GM12878 (cell line): ENCODE data around the gene BMP8B. TPM values are rescaled to one million over a fixed set of nuclear protein-coding genes. Genes with fewer than 3 reads are reported as not detected.

Experiments
- ATAC-seq: fragments of 200-7000 bp; cut with Tn5 transposase; 3 replicates; pipeline ENCODE4 v1.9.1; 2020; ENCODE audit warnings: mild to moderate bottlenecking, moderate library complexity
- BruUV-seq: library from RNA; stranded (reverse); fragments of 400-500 nt; replicated peaks from 2 replicates; lab custom pipeline; 2021; lab: Mats Ljungman, UMichigan
- CTCF ChIA-PET: fragments of 300-600 bp; sonication (Branson Sonifier 250); formaldehyde crosslinking; extraction: SDS; loops from one replicate; lab custom pipeline; 2021; ENCODE audit warnings: inconsistent platforms; lab: Yijun Ruan, JAX
- POLR2A ChIA-PET: fragments of 350-600 bp; formaldehyde crosslinking; extraction: SDS; loops from one replicate; lab custom pipeline; 2021; ENCODE audit warnings: inconsistent platforms; lab: Charles Lee
- RAD21 ChIA-PET: fragments of 300-600 bp; sonication (Branson Sonifier 250); formaldehyde crosslinking; loops from one replicate; lab custom pipeline; 2023; ENCODE audit warnings: antibody characterized with exemption; ENCODE audit not compliant: unreplicated experiment; lab: Charles Lee
- SMC1A ChIA-PET: fragments of 300-600 bp; sonication (Branson Sonifier 250); formaldehyde crosslinking; loops from one replicate; lab custom pipeline; 2023; ENCODE audit not compliant: unreplicated experiment, uncharacterized antibody; lab: Charles Lee
- DNase-seq: peaks from one replicate; pipeline ENCODE4 v3.0.0-alpha.2; 2011; ENCODE audit warnings: low read depth, low spot score
- FAIRE-seq: peaks from 3 replicates; lab custom pipeline; 2011; peaks lifted over from hg19 to GRCh38; lab: Jason Lieb, UNC
- H2AFZ ChIP-seq: 2 replicates; pipeline ENCODE4 v1.6.0; 2011; ENCODE audit warnings: low read depth, low read length, control low read depth; ENCODE audit not compliant: control insufficient read depth
- H3K27ac ChIP-seq: 2 replicates; pipeline ENCODE4 v1.5.1; 2011; ENCODE audit warnings: control low read depth; ENCODE audit not compliant: control insufficient read depth, insufficient read depth
- H3K27me3 ChIP-seq, 2 experiments: replicated peaks in 1 of 2; 2 replicates each; pipeline versions ENCODE4 v1.6.0 to v1.6.1; 2011; ENCODE audit warnings: low read length in 1 of 2; ENCODE audit not compliant: control insufficient read depth in 2 of 2, insufficient read depth in 2 of 2
- H3K36me3 ChIP-seq, 2 experiments: 2 replicates each; pipeline ENCODE4 v1.5.1; 2011; ENCODE audit warnings: low read length in 1 of 2; ENCODE audit not compliant: control insufficient read depth in 2 of 2, insufficient read depth in 2 of 2
- H3K4me1 ChIP-seq: 2 replicates; pipeline ENCODE4 v1.6.1; 2011; ENCODE audit warnings: mild to moderate bottlenecking, low read length, moderate library complexity, mixed read lengths; ENCODE audit not compliant: control insufficient read depth, insufficient read depth
- H3K4me2 ChIP-seq: 2 replicates; pipeline ENCODE4 v1.6.0; 2011; ENCODE audit warnings: control low read depth; ENCODE audit not compliant: control insufficient read depth, insufficient read depth
- H3K4me3 ChIP-seq: fragments of 200-600 bp; sonication (generic); 2 replicates; pipeline ENCODE4 v1.5.1; 2016
- H3K79me2 ChIP-seq: 2 replicates; pipeline ENCODE4 v1.6.0; 2011; ENCODE audit warnings: low read length; ENCODE audit not compliant: control insufficient read depth, insufficient read depth
- H3K9ac ChIP-seq: 2 replicates; pipeline ENCODE4 v1.8.0; 2011; ENCODE audit warnings: low read length, control low read depth, mixed read lengths; ENCODE audit not compliant: control insufficient read depth, insufficient read depth
- H3K9me3 ChIP-seq: replicated peaks from 3 replicates; pipeline ENCODE4 v1.5.1; 2011; ENCODE audit warnings: mild to moderate bottlenecking, low read length; ENCODE audit not compliant: control insufficient read depth, insufficient read depth
- H4K20me1 ChIP-seq: 2 replicates; pipeline ENCODE4 v1.6.0; 2011; ENCODE audit not compliant: control insufficient read depth, insufficient read depth
- CBFB ChIP-seq: IDR thresholded peaks from 2 replicates; pipeline ENCODE4 v1.6.1; 2016; ENCODE audit warnings: antibody characterized with exemption, low read depth
- CREM ChIP-seq: IDR thresholded peaks from 2 replicates; pipeline ENCODE4 v1.6.1; 2014; ENCODE audit warnings: antibody characterized with exemption, low read depth
- ESRRA ChIP-seq: IDR thresholded peaks from 2 replicates; pipeline ENCODE4 v1.6.1; 2012; ENCODE audit warnings: mild to moderate bottlenecking, low read length, improper control_type of control experiment
- EZH2 ChIP-seq: IDR thresholded peaks from 2 replicates; pipeline ENCODE4 v1.6.1; 2012; ENCODE audit warnings: low read depth, mild to moderate bottlenecking, control low read depth, inconsistent platforms, low read length, borderline replicate concordance; ENCODE audit not compliant: control insufficient read depth
- RAD21 ChIP-seq: IDR thresholded peaks from 2 replicates; pipeline ENCODE4 v1.6.1; 2011; ENCODE audit warnings: mild to moderate bottlenecking, low read depth, low read length, moderate library complexity; ENCODE audit not compliant: insufficient read depth
- RCOR1 ChIP-seq: conservative IDR thresholded peaks from 2 replicates; pipeline ENCODE4 v1.6.1; 2012; ENCODE audit warnings: low read depth, low read length, improper control_type of control experiment
- STAT1 ChIP-seq: fragments of 450-650 bp; conservative IDR thresholded peaks from 2 replicates; pipeline ENCODE4 v1.6.1; 2014; ENCODE audit warnings: antibody characterized with exemption, mild to moderate bottlenecking
- TCF3 ChIP-seq: IDR thresholded peaks from 2 replicates; pipeline ENCODE4 v1.6.1; 2012; ENCODE audit warnings: low read depth, mild to moderate bottlenecking, low read length, borderline replicate concordance; ENCODE audit not compliant: insufficient read depth
- ZNF274 ChIP-seq: IDR thresholded peaks from one replicate; pipeline ENCODE4 v1.8.0; 2011; ENCODE audit not compliant: insufficient read length, insufficient read depth
- WGBS: methylation state at CpG from one replicate; pipeline ENCODE4 v1.1.6; 2016; ENCODE audit warnings: low lambda C conversion rate; ENCODE audit not compliant: insufficient replicate concordance, insufficient coverage; ENCODE audit errors: missing lambda C conversion rate; 5-methylcytosine and 5-hydroxymethylcytosine counted together
- in situ Hi-C: fragments of 300-500 bp; cut with MboI; formaldehyde crosslinking; loops from 9 replicates; pipeline ENCODE4 v1.14.3; 2018; ENCODE audit warnings: mixed read lengths
- intact Hi-C: fragments of 100-400 bp; cut with micrococcal nuclease; formaldehyde crosslinking; loops from one replicate; pipeline ENCODE4 v1.14.2; 2022; ENCODE audit not compliant: unreplicated experiment
- polyA plus RNA-seq, 11 experiments: library from polyadenylated mRNA; depleted of rRNA in 4 of 11; unstranded in 6 of 11; stranded (reverse) in 5 of 11; fragments of >200 nt; fragmentation: Nextera tagmentation in 4 of 11; fragmentation: Illumina TruSeq in 1 of 11; extraction: Ambion mirVana in 4 of 11; extraction: Trizol in 1 of 11; gene quantifications; 1 replicate in 1 of 11; 2 replicates in 10 of 11; pipeline versions ENCODE4 v1.2.1 to v1.2.3, GENCODE V29; 2011 to 2016; ENCODE audit warnings: inconsistent platforms in 2 of 11, missing spikeins in 2 of 11, low read depth in 1 of 11
- total RNA-seq, 4 experiments: library from RNA; depleted of rRNA in 3 of 4; stranded (reverse); fragments of >200 nt in 3 of 4; fragmentation: Illumina TruSeq in 1 of 4; extraction: Trizol in 1 of 4; gene quantifications; 2 replicates each; pipeline versions ENCODE4 v1.2.1 to v1.2.3, GENCODE V29; 2013 to 2021
- TF ChIP-seq, protein P1 (sequence below): fragments of 450-650 bp; formaldehyde crosslinking; IDR thresholded peaks from 2 replicates; pipeline ENCODE4 v1.4.0; 2022; ENCODE audit warnings: mild to moderate bottlenecking, moderate library complexity
- TF ChIP-seq, protein P2 (sequence below): IDR thresholded peaks from 2 replicates; pipeline ENCODE4 v1.6.1; 2012; ENCODE audit warnings: low read depth, low read length, improper control_type of control experiment

BMP8B gene
- total and polyA plus RNA-seq, 10 of the 15 experiments (the other 5 are each of a cell fraction or from before 2014, with no cell fraction given): 0.09 to 1.2 (median 0.52) TPM

DNA sequence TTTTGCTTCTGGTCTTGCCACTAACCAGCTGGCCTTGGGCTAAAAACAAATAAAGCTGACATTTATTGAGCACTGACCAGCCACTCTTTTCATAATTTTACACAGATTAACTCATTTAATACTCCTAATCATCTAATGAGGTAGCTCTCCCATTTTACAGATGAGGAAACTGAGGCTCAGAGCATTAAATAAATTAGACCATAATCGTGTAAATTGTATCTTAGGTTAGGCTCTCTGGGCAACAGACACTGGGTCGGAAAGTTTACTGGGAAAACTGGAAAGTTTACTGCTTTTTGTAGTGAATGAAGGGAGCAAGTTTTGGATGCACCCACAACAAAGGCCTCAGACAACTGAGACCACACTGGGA is 7.3 kb downstream of the BMP8B start (continued):
- TF ChIP-seq, protein P1, sequence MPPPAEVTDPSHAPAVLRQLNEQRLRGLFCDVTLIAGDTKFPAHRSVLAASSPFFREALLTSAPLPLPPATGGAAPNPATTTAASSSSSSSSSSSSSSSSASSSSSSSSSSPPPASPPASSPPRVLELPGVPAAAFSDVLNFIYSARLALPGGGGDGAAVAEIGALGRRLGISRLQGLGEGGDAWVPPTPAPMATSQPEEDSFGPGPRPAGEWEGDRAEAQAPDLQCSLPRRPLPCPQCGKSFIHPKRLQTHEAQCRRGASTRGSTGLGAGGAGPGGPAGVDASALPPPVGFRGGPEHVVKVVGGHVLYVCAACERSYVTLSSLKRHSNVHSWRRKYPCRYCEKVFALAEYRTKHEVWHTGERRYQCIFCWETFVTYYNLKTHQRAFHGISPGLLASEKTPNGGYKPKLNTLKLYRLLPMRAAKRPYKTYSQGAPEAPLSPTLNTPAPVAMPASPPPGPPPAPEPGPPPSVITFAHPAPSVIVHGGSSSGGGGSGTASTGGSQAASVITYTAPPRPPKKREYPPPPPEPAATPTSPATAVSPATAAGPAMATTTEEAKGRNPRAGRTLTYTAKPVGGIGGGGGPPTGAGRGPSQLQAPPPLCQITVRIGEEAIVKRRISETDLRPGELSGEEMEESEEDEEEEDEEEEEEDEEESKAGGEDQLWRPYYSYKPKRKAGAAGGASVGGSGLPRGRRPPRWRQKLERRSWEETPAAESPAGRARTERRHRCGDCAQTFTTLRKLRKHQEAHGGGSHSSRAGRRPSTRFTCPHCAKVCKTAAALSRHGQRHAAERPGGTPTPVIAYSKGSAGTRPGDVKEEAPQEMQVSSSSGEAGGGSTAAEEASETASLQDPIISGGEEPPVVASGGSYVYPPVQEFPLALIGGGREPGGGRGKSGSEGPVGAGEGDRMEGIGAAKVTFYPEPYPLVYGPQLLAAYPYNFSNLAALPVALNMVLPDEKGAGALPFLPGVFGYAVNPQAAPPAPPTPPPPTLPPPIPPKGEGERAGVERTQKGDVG (CRISPR knock-in tag): no peak
- TF ChIP-seq STAT1 (no peak), CREM (no peak), EZH2 (no peak), ZNF274 (no peak), RAD21 (no peak), CBFB (no peak)
- TF ChIP-seq, protein P2, sequence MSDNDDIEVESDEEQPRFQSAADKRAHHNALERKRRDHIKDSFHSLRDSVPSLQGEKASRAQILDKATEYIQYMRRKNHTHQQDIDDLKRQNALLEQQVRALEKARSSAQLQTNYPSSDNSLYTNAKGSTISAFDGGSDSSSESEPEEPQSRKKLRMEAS: no peak

DNA sequence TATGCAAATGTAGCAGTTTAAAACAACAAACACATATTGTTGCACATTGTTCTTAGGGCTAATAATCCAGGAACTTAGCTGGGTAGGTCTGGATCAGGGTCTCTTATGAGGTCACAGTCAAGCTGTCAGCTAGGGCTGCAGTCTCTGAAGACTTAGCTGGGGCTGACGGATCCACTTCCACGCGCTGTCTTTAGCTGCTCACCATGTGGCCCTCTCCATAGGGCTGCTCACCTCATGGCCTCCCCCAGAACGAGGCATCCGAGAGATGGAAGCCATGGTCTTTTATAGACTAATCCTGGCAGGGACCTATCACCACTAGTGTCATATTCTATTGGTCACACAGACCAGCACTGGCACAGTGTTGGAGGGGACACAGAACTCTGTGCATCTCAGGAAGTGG is 8.8 kb downstream of the BMP8B start:
- H4K20me1 ChIP-seq: no peaks in the 10 kb centered on the region
- H3K4me2 ChIP-seq: no peak overlapping the region
- ATAC-seq (no peak), FAIRE-seq (no peak), DNase-seq (no peak)
- 86% methylated on average over 5 of the region's 5 CpGs for WGBS
- no peak overlapping the region for H3K4me3 ChIP-seq
- in situ Hi-C loops: no loop called here
- TF ChIP-seq TCF3 (no peak), RCOR1 (no peak), ESRRA (no peak)
- no peaks in the 10 kb centered on the region for H3K27me3 ChIP-seq
- BruUV-seq: no TSS peak
- no peak overlapping the region for H3K27ac ChIP-seq
- ChIA-PET RAD21 (no interaction called here), CTCF (no interaction called here), SMC1A (no interaction called here), POLR2A (no interaction called here)
- peaks cover 13% of the 10 kb centered on the region for H3K4me1 ChIP-seq
- no peak overlapping the region for H3K9ac ChIP-seq
- H3K36me3 ChIP-seq: no peaks in the 10 kb centered on the region
- H3K9me3 ChIP-seq: no peaks in the 10 kb centered on the region
- H3K79me2 ChIP-seq: no peaks in the 10 kb centered on the region
- intact Hi-C loops: no loop called here
- no peak overlapping the region for H2AFZ ChIP-seq
